Stimulated activated CD4-positive, alpha-beta T cell treated with anti-CD3 and anti-CD28 coated beads, Interleukin-12 subunit alpha, Interleukin-12 subunit beta, amount 100 ng/mL, for 4 hours (primary cell): ENCODE data around the gene CDK16.

ENCODE experiments used
- DNase-seq: peaks from one replicate; pipeline ENCODE4 v3.0.0-alpha.2; 2020

Gene CDK16

GRCh38 chrX:47209508-47210238 is 8.8 kb upstream of the CDK16 start:
- no peak for DNase-seq

DNA sequence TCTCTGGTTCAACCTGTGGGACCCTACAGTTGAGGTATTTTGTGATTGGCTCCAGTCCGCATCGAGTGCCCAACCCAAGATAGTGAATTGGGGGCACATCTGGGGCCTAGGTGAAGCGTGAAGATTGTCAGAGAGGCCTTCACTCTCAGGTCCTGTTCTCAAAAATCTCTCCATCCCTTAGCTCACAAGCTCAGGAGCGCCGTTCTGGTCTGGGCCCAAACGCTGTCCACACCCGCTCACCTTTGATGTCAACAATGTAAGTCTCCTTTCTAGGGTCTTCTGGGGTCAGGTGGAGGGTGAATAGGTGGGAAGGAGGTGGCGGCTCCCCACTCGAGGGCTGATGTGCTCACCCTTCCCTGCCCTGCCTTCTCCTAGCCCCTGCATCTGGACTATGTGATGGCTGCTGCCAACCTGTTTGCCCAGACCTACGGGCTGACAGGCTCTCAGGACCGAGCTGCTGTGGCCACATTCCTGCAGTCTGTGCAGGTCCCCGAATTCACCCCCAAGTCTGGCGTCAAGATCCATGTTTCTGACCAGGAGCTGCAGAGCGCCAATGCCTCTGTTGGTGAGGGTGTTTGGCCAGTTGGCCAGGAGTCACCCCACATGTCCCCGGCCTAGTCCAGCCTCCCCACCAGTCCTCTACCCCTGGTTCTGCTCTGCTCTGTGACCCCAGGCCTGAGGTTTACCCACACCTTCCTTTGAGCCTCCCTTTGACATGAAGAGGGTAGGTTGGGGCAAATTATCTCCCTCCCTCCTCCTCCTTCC is 7.6 kb upstream of the CDK16 start:
- DNase-seq: no peak

DNA sequence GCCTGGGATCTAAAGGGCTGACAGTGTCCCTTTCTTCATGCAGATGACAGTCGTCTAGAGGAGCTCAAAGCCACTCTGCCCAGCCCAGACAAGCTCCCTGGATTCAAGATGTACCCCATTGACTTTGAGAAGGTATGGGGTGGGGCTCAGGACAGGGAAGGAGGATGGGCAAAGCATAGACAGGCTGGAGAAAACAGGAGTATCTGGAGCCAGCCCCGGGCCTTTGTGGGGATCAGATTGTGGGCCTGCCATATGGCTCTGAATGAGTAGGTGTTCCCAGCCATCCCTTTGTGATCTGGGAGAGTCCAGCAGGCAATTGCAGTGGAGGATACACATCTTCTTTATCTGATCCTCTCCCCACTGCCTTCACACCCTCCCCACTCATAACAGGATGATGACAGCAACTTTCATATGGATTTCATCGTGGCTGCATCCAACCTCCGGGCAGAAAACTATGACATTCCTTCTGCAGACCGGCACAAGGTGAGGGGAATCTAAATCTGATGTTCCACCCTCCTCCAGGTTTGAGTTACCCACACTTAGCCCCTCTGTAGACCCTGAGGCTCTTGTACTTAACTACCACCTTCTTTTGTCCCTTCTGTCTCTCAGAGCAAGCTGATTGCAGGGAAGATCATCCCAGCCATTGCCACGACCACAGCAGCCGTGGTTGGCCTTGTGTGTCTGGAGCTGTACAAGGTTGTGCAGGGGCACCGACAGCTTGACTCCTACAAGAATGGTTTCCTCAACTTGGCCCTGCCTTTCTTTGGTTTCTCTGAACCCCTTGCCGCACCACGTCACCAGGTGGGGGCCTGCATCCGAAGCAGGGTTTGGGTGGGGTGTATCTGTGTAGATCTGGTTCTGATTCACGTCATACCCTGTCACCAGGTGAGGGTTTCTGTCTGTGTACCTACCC is 5.8 kb upstream of the CDK16 start:
- DNase-seq: no peak

- no peak for DNase-seq
These were observed 3.9 kb upstream of the CDK16 start for GRCh38 chrX:47214435-47215077.

DNA sequence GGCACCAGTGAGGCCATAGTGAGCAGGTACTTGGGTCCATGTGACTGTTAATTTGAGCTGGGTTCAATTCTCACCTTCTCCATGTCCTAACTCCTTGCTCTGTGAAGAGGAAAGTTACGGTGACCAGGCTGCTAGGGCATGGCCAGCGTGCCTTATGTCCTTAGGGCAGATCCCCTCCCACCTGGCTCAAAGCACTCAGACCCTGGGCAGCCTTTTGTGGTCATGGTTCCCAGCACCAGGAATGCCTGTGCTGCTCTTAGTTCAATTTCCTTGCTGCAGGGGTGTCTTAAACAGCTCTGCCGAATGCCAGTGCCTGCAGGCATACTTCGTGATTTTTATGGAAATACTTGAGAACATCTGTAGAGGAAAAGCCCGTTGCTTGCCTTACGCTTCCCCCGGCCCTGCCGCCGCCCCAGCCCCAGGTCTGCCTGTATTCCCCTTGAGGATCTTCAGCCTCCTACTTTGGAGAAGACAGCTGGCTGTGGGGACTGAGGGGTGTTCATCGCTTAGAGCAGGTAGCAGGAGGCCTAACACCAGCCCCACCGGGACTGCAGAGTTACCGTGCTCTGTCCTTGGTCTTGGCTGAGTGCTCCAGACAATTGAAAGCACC is 3.1 kb upstream of the CDK16 start:
- no peak for DNase-seq

DNA sequence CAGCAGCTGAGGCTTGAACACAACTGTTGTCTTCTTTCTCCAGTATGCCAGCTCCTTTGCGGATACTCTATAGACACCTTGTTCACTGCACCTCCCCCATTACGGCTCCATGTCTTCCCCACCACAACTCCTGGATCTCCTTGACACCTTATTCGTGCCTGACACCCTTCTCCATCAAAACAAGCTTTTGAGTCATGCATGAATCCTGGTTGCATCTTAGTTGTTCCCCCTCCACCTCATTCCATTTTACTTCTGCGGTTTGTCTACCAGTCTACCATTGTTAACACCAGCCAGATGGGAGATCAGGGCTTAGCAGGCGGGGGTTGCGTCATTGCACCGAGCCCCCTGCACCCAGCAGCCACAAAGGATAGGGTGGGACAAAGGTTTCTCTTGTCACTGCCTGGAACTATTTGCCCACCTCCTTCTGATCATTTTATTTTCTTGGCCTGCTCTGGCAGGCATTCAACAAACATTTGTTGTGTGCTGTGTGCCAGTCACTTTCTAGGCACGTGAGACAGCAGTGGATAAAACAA is 2.0 kb upstream of the CDK16 start:
- DNase-seq: no peak

GRCh38 chrX:47217121-47217851 is 1.2 kb upstream of the CDK16 start:
- DNase-seq: no peak

DNA sequence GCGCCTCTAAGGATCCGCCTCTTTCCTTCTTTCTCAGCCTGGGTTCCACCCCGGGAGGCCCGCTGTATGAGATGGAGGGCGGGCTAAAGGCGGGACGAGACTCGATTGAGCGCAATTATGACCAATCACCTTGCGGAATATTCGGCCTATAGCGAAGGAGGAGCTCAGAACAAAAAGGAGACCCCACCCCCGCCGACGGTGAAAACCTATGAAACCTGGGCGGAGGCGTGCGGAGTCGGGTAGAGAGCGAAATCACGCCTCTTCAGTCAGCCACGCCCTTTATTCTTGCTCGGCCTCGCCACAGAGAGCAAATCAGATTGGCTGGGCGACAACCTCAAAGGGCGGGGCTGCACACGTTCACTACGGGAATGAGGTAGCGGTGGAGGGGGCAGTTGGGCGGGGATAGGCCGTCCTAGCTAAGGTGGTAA is 615 bp upstream of the CDK16 start:
- DNase-seq: peak; percentile 88

- DNase-seq: peak; percentile 47
These were observed 687 bp downstream of the CDK16 start for GRCh38 chrX:47218920-47219815.

- no peak for DNase-seq
These were observed 3.3 kb downstream of the CDK16 start for GRCh38 chrX:47221756-47222155.

- no peak for DNase-seq
These were observed 4.4 kb downstream of the CDK16 start for GRCh38 chrX:47222751-47223350.

GRCh38 chrX:47223476-47224250 is 5.2 kb downstream of the CDK16 start:
- DNase-seq: no peak

DNA sequence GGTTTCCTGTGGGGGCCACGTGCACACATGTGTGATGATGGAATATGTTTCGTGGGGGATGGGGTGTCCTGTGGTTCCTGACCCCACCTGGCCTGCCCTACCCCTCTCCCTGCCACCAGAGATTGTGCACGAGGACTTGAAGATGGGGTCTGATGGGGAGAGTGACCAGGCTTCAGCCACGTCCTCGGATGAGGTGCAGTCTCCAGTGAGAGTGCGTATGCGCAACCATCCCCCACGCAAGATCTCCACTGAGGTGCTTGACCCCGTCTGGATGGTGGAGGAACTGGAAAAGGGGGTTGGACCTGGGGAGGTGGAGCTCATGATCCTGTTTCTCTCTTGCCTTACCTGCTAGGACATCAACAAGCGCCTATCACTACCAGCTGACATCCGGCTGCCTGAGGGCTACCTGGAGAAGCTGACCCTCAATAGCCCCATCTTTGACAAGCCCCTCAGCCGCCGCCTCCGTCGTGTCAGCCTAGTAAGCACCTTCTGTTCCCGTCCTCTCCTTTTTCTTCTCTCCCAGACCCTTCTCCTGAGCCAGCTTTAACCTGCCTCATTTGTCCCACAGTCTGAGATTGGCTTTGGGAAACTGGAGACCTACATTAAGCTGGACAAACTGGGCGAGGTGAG is 5.9 kb downstream of the CDK16 start:
- no peak for DNase-seq

DNA sequence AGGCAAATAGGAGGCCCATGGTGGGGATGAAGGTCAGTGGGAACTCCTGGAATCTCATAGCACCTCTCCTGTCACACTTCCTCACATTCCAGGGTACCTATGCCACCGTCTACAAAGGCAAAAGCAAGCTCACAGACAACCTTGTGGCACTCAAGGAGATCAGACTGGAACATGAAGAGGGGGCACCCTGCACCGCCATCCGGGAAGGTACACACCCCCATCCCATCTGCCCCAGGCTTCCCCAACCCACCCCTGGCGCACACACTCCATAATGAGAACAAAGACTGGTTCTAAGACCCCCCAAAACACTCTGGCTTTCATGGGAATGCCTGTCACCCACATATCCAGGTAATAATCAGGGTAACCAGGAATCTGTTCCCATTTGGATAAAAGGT is 6.4 kb downstream of the CDK16 start:
- DNase-seq: no peak

DNA sequence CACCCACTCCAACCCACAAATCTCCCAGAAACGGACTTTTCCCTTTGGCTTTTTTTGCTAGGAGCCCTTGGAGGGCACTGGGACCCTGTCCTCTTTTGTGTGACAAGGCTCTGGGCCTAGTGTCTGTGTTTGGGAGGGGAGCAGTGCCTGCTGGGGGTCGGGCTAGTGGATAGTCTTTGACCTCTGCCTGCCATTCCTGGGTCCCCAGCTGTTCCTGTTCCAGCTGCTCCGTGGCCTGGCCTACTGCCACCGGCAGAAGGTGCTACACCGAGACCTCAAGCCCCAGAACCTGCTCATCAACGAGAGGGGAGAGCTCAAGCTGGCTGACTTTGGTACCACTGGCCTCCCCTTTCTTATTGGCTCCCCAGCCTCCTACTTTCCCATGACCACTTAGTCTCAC is 7.6 kb downstream of the CDK16 start:
- no peak for DNase-seq

GRCh38 chrX:47226531-47227333 is 8.3 kb downstream of the CDK16 start:
- no peak for DNase-seq

GRCh38 chrX:47227334-47227583 is 8.8 kb downstream of the CDK16 start:
- no peak for DNase-seq
